HFFc6 (cell line): ENCODE data around the gene NTHL1. TPM values are rescaled to one million over a fixed set of nuclear protein-coding genes. Genes with fewer than 3 reads are reported as not detected.
"Not testable (repeated sequence)": the region's sequence is repeated elsewhere in the genome, so short reads cannot be mapped to it uniquely, and the experiment has no call there.

Experiments
- DNase-seq: peaks from one replicate; pipeline ENCODE4 v3.0.0-alpha.2; 2018
- H3K27ac Mint-ChIP-seq: 2 replicates; pipeline ENCODE4 v1.8.0; 2020; ENCODE audit warnings: mild to moderate bottlenecking, mixed read lengths
- H3K27me3 Mint-ChIP-seq: 2 replicates; pipeline ENCODE4 v1.8.0; 2021; ENCODE audit warnings: mild to moderate bottlenecking, moderate library complexity, mixed read lengths; ENCODE audit not compliant: insufficient read depth
- H3K36me3 Mint-ChIP-seq: 2 replicates; pipeline ENCODE4 v1.8.0; 2021; ENCODE audit warnings: low read depth, mixed read lengths
- H3K4me1 Mint-ChIP-seq: 2 replicates; pipeline ENCODE4 v1.8.0; 2020; ENCODE audit warnings: low read depth, mixed read lengths
- H3K4me3 Mint-ChIP-seq: 2 replicates; pipeline ENCODE4 v1.8.0; 2020; ENCODE audit warnings: mild to moderate bottlenecking, moderate library complexity, mixed read lengths
- H3K9me3 Mint-ChIP-seq: 2 replicates; pipeline ENCODE4 v1.8.0; 2020; ENCODE audit warnings: mild to moderate bottlenecking, mixed read lengths
- CTCF ChIP-seq: fragments of 200-600 bp; sonication (generic); IDR thresholded peaks from 2 replicates; pipeline ENCODE4 v1.5.0; 2021; ENCODE audit warnings: antibody characterized with exemption, mild to moderate bottlenecking
- total RNA-seq, 6 experiments: library from RNA; stranded (reverse); fragmentation: NEBNext Ultra II Directional; extraction: Animal tissue kit (Norgen Biotek cat#: 25700); gene quantifications; 2 replicates in 1 of 6; 3 replicates in 5 of 6; pipeline ENCODE4 v1.2.3, GENCODE V29; 2021

NTHL1 gene
- total RNA-seq, 6 experiments from 2014 or later = 23.7 to 31.5 (median 26.4) TPM

DNA sequence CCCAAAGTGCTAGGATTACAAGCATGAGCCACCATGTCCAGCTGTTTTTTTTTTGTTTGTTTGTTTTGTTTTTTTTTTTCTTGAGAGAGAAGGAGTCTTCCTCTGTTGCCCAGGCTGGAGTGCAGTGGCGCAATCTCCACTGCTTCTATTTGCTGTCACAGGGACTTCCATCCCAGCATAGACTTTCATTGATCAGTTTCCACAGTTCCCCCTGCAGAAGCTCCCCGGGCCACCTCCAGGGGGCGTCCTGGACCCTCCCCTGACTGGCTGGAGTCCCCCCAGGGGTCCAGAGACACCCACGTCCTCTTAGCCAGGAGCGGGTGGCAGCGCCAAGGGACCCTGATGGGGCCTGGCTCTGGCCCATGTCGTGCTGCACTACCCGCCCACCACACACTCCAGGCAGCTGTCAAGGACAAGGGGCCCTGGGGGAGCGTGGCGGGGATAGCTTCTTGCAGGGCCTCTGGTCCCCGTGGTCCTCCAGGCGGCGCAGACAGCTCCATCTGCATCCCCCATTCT, 31.2 kb downstream of the NTHL1 start:
- Mint-ChIP-seq H3K4me1 (no peaks in the 10 kb centered on the region), H3K36me3 (no peaks in the 10 kb centered on the region), H3K4me3 (no peak overlapping the region), H3K27me3 (peaks cover 5% of the 10 kb centered on the region), H3K9me3 (no peaks in the 10 kb centered on the region), H3K27ac (no peak overlapping the region)
- peak; percentile 71; the same call in 1 of the 2 replicates for TF ChIP-seq CTCF
- DNase-seq = no peak

DNA sequence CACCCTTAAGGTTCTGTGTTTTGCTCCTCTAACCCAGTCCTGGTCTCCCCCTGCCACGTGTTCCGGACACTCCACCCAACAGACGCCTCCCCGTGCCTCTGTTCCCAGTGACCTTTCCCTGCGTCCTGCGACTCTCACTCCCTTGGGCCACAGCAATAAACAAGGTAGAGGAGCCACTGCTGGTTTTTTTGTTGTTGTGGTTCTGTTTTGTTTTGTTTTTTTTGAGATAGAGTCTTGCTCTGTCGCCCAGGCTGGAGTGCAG, 31.8 kb downstream of the NTHL1 start:
- Mint-ChIP-seq H3K36me3 (no peaks in the 10 kb centered on the region), H3K9me3 (no peaks in the 10 kb centered on the region), H3K4me1 (no peaks in the 10 kb centered on the region), H3K27ac (no peak overlapping the region), H3K4me3 (no peak overlapping the region), H3K27me3 (peaks cover 5% of the 10 kb centered on the region)
- no peak for DNase-seq
- no peak for TF ChIP-seq CTCF

DNA sequence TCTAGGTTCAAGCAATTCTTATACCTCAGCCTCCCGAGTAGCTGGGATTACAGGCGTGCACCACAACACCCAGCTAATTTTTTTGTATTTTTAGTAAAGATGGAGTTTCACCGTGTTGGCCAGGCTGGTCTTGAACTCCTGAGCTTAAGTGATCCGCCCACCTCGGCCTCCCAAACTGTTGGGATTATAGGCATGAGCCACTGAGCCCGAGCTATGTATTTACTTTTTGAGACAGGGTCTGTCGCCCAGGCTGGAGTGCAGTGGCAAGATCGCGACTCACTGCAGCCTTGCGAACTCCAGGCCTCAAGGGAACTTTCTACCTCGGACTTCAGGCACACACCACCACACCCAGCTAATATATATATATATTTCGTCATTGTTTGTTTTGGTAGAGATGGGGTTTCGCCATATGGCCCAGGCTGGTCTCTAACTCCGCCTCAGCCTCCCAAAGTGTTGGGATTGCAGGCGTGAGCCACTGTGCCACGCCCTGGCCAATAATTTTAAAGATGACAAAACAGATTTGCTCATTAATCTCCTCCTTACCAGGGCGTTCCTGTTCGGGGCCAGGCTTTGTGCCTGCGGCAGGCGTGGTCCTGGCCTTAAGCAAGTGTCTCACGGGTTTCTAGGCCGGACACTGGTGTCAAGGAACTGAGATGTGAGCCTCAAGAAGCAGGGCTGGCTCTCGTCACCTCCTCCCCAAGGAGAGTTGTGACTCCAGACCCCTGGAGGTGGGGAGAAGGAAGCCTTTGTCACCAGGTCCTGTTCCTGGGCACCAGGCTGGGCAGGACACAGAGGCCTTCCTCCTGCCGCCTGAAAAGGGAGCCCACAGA, 32.3 kb downstream of the NTHL1 start:
- no peak for DNase-seq
- Mint-ChIP-seq H3K4me3 (no peak overlapping the region), H3K27ac (no peak overlapping the region), H3K27me3 (peaks cover 2% of the 10 kb centered on the region), H3K36me3 (no peaks in the 10 kb centered on the region), H3K9me3 (no peaks in the 10 kb centered on the region), H3K4me1 (peaks cover 2% of the 10 kb centered on the region)
- no peak for TF ChIP-seq CTCF

DNA sequence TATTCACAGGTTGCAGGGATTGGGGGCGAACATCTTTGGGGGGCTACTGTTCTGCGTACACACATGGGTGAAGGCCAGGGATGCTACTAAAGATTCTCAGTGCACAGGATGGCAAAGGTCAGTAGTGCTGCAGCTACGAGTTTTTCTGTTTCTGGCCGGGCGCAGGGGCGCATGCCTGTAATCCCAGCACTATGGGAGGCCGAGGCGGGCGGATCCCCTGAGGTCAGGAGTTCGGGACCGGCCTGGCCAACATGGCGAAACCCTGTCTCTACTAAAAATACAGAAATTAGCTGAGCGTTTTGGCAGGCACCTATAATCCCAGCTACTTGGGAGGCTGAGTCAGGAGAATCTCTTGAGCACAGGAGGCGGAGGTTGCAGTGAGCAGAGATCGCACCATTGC, 34.1 kb downstream of the NTHL1 start:
- H3K36me3 Mint-ChIP-seq = peaks cover 4% of the 10 kb centered on the region; the same call in 1 of the 2 replicates
- TF ChIP-seq CTCF = no peak

DNA sequence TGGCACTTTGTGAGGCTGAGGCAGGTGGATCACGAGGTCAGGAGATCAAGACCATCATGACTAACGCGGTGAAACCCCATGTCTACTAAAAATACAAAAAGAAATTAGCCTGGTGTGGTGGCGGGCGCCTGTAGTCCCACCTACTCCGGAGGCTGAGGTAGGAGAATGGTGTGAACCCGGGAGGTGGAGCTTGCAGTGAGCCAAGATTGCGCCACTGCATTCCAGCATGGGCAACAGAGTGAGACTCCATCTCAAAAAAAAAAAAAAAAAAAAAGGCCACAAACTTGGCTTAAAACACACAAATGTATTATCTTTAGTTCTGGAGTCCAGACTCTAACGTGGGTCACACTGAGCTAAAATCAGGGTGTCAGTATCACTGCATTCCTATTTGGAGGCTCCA, 35.9 kb downstream of the NTHL1 start:
- not testable (repeated sequence) for H3K4me3 Mint-ChIP-seq, H3K27ac Mint-ChIP-seq, DNase-seq, H3K36me3 Mint-ChIP-seq, H3K9me3 Mint-ChIP-seq, H3K27me3 Mint-ChIP-seq
- peaks cover 26% of the 10 kb centered on the region for H3K4me1 Mint-ChIP-seq

More for the DNA sequence above, 34.1 kb downstream of the NTHL1 start:
- H3K4me1 Mint-ChIP-seq = peaks cover 12% of the 10 kb centered on the region
- H3K4me3 Mint-ChIP-seq = no peak overlapping the region
- no peak overlapping the region for H3K27ac Mint-ChIP-seq
- no peak for DNase-seq
- H3K27me3 Mint-ChIP-seq = peaks cover 2% of the 10 kb centered on the region; the same call in 1 of the 2 replicates
- no peaks in the 10 kb centered on the region for H3K9me3 Mint-ChIP-seq

DNA sequence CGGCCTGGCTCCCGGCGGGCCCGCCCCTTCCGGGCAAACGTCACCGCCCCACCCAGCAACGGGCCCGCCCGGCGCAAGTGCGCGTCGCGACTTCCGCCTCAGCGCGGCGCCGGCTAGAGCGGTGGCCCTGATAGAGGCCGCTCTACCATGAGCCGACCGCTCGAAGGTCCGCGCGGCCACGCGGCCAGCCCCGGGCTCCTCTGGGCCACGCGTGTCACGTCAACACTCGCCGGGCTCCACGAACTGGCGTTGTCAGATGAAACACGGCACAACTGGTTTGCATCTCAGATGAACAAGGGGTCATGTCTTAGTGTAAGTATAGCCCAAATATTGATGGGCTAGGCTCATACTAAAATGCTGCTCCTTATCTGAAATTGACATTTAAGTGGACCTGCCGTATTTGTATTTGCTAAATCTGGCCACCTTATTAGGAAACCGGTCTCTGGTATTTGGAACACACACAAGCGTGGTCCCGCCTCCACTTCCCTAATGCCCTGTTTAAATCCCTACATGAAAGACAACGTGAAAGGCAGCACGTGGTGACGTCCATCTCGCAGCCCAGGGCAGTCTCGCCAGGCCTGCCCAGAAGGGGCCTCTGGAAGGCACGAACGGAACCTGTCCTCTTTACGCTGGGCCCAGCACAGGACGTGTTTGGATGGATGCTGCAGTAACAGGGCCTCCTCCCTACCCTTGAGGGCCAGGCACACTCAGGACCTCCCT, 37.7 kb downstream of the NTHL1 start, which contains the start of gene ZNF598:
Gene ZNF598, minus strand, starts transcription at position 31 of the 720 bp plus-strand sequence.
- Mint-ChIP-seq H3K36me3 (peaks cover 5% of the 10 kb centered on the region; the same call in 1 of the 2 replicates), H3K27me3 (peaks cover 2% of the 10 kb centered on the region; the same call in 1 of the 2 replicates), H3K9me3 (no peaks in the 10 kb centered on the region), H3K27ac (peak within 1 kb of the TSS; percentile 98), H3K4me1 (peaks cover 26% of the 10 kb centered on the region), H3K4me3 (peak within 1 kb of the TSS; percentile 95)
- DNase-seq = peak; percentile 74
- 0 out of 2 replicates have a peak, but pooled peaks have one; percentile 10 for TF ChIP-seq CTCF
